T-helper 22 cell (primary cell): ENCODE results near the gene BMP7.
"Not testable (repeated sequence)": the region's sequence is repeated elsewhere in the genome, so short reads cannot be mapped to it uniquely, and the experiment has no call there.

Experiments
- DNase-seq: peaks from one replicate; pipeline ENCODE4 v3.0.0-alpha.2; 2020; ENCODE audit warnings: low read depth

BMP7 gene

GRCh38 chr20:57167292-57167655, 99.2 kb downstream of the BMP7 start:
- DNase-seq: no peak

GRCh38 chr20:57166568-57167291, 99.7 kb downstream of the BMP7 start:
- no peak for DNase-seq

GRCh38 chr20:57165427-57166004, 100.9 kb downstream of the BMP7 start:
- DNase-seq: no peak

- DNase-seq: no peak
Measured at GRCh38 chr20:57164872-57165271, 101.6 kb downstream of the BMP7 start.

GRCh38 chr20:57163041-57163440, 103.4 kb downstream of the BMP7 start:
- no peak for DNase-seq

DNA sequence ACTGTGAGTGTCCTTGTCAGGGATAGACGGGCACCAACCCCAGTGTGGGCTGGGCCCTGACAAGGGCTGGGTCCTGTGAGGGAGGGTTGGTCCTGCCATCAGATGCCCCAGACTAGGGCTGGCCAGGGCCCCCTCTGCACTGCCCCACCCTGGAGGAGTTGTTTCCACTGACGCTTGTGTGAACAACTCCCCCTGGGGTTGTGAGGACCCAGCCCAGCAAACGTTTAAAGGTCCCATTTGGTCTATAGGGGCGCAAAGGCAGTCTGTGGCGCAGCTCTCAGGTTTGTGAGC, 104.1 kb downstream of the BMP7 start:
- DNase-seq: no peak

DNA sequence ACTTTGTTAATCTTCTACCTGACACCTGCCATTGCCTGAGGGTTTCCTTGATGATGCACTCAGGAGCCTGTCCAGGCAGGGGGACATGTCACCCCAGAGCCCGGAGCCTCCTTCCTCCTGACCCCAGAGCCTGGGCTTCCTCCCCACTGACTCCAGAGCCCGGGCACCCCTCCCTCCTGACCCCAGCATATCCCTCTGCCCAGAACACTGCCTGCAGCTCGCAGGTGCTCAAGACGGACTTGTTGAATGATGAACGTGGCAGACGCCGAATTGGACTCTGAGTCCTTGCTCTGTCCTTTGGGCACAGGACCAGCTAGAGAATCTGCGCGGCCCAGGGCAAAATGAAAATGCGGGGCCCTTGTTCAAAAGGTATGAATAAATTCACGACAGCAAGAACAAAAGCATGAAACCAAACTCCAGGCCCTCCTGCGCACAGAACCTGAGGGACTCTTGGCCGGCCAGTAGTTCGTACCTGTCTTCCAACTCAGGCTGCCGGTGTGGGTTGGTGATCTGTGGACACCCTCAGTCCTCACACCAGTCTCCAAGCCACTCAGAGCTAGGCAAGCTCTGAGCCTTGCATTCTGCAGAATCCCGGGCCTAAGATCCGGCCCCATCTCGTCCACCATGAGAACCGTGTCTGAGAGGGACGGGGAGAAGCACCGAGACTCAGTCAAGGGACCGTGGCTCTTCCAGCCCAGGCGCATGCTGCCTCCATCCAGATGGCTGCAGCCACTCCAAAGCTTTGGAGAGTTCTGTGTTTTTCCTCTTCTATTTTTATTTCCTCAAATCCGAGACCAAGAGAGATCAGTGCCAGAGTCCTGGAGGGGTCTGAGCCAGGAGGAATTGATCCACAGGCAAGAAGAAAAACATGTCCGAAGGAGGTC, 104.7 kb downstream of the BMP7 start:
- no peak for DNase-seq

DNA sequence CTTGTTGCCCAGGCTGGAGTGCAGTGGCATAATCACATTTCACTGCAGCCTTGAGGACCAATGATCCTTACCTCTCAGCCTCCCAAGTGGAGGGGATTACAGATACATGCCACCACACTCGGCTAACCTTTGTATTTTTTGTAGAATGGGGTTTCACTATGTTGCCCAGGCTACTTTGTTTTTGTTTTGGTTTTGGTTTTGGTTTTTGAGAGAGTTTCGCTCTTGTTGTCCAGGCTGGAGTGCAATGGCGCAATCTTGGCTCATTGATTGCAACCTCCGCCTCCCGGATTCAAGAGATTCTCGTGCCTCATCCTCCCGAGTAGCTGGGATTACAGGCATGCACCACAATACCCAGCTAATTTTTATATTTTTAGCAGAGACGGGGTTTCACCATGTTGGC, 105.5 kb downstream of the BMP7 start:
- no peak for DNase-seq

- no peak for DNase-seq
Measured at GRCh38 chr20:57159945-57160610, 106.4 kb downstream of the BMP7 start.

DNA sequence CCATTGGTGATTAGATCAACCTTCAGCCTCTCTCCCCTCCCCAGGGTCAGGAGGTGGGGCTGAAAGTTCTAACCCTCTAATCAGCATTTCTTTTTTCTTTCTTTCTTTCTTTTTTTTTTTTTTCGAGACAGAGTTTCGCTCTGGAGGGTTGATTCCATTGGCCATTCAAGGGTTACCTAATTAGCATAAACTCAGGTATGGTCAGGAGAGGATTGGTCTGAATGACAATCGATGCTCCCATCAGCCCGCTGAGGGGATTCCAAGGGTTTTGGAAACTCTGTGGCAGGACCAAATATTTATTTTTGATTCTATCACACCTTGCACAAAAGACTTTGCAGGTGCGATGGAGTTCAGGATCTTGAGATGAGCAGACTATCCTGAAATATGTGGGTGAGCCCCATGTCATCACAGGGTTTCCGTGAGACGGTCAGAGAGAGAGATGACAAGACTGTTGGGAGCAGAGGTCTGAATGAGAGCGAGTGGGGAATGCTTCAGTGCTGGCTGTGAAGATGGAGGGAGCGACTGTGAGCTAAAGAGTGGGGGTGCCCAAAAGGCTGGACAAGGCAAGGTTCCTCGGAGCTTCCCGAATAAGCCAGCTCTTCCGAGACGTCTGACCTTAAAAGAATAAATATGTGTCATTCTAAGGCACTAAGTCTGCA, 107.1 kb downstream of the BMP7 start:
- no peak for DNase-seq

DNA sequence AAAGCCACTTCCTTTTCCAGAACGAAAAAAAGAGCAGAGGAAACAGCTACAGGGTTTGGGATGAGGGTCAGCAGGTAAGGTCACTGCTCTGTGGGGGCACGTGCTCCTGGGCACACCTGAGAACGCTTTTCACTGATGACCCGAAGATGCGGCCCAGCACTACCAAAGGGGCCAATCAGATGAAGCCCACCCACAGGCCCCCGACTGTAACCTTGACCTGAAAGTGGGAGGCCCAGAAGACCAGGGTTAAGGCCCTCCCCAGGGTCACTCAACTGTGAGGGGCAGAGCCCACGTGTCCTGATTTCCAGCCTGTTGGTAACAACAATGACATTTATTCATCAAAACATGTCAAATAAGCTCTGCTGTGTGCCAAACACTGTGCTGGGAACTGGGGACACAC, 108.0 kb downstream of the BMP7 start:
- no peak for DNase-seq

- DNase-seq: not testable (repeated sequence)
Measured at GRCh38 chr20:57157787-57158186, 108.7 kb downstream of the BMP7 start.

DNA sequence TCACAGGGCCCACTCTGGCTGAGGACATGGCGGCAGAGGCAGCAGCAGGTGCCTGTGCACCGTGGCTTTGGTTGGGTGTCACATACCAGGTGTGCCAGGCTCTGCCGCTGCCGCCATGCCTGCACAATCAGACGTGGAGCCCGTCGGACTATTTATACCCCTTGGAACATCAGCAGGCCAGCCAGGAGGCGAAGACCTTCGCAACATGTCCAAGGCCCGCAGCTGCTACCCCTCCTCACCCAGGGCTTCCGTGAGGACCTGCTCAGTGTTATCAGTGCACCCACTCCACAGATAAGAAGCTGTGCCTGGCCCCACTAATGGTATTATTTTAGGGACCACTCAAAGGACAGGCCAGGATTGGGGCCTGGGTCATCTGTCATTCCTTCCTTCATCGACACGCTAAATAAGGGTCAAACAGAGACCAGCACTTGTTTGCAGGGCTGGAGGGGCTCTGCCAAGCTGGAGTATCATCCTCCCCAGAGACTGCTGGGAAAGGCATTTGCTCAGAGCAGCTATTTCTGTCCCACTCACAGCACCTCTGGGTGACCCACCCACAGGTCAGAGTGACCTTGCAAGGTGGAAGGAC, 109.2 kb downstream of the BMP7 start:
- DNase-seq: no peak

DNA sequence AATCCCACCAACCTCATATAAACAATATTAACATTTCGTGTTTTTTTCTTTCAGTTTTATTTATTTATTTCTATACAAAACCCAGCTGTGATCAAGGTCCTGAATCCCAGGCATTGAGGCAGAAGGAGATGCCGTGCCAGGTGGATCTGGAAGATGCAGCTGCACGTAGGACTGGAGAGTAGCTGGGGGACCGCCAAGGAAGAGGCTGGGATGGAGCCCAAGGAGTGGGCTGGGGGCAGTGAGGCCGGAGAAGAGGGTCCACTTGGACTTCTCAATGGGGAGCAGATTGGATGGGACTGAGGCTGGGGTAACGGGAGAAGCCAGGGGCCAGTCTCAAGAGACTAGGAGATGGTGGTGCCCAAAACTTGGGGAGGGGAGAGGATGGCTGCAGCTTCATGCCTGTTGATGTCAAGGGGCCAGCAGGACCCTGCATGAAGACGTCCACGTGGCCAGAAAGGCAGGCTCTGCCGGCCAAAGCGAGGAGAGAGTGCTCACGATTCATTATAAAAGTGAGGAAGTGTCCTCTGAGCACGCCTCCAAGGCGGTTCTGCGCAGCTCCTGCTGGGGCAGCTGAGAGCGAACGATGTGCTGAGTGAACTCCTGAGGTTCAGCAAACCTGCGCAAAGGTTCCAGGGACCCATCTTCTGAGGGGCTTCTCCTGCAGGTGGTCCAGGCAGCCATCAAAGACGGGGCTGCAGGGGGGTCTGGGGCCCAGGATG, 110.3 kb downstream of the BMP7 start:
- no peak for DNase-seq

DNA sequence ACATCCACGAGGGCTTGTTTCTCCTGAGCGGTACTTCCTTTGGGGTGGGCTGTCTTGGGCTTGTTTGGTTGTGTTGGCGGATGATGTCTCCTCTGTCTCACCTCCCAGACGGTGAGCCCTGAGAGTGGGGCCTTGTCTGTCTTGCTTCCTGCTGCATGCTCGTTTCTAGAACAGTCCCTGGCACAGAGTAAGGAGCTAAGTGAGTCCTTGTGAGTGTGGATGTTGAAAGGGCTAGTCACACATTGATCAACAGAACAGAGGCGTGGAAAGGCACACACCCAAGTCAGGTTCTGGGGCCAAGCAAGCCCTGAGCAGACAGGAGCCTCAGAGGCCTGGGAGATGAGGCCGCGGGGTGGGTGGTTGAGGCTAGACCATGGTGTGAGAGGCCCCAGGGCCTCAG, 111.0 kb downstream of the BMP7 start:
- DNase-seq: no peak

DNA sequence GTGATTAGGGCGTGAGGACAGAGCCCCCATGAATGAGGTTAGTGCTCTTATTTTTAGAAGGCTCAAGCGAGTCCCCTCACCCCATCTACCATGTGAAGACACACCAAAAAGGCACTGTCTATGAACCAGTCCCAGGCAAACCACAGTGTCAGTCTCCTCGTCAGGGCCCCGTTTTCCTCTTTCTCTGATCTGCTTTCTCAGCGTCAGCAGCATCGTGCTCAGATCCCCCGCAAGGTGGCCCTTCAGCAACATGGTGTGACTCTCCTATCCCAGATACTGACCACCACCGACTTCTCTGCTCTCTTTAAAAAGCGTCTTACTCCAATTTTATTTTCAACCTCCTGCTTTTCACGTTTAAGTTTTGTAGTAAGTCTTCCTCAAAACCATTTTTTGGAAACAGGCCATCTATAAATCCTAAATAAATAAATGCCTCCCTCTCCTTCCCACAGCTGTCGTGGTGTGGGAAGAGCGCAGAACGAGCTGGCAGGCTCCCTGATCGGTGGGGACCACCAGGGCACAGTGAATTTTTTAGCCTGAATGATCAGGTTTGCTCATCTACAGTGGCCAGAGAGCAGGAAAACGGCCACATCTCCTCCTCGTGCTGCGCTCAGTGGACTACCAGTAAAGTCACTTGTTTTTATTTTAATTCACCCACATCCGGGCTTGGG, 113.1 kb downstream of the BMP7 start:
- DNase-seq: no peak

DNA sequence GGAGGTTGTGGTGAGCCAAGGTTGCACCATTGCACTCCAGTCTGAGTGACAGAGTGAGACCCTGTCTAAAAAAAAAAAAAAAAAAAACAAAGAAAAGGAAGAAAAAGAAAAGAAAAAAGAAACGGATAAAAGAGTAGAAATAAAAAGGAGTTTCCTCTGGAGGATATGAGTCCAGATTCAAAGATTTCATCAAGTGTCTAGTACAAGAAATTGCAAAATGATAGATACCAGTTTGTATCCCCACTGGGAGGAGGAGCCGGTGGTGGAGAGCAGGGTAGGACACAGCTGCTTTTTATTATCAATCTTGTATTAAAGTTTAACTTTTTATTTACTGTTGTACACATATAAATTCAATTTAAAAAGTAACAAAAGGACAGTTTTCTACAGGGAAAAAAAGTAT, 113.9 kb downstream of the BMP7 start:
- no peak for DNase-seq

DNA sequence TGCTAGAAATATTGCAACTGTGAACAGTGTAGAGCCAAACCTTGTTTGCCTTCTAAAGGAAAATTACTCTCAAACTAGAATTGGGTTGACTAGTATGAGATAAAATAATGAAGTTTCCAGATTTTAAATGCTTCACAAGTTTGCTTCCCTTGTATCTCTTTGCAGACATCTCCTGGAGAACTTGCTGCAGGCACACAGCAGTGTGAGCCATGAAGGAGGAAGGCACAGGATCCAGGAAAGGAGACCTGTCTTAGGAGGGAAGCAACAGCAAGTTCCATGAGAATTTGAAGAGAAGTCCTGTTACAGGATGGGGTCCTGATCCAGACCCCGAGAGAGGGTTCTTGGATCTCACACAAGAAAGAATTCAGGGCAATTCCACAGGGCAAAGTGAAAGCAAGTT, 115.9 kb downstream of the BMP7 start:
- DNase-seq: no peak

DNA sequence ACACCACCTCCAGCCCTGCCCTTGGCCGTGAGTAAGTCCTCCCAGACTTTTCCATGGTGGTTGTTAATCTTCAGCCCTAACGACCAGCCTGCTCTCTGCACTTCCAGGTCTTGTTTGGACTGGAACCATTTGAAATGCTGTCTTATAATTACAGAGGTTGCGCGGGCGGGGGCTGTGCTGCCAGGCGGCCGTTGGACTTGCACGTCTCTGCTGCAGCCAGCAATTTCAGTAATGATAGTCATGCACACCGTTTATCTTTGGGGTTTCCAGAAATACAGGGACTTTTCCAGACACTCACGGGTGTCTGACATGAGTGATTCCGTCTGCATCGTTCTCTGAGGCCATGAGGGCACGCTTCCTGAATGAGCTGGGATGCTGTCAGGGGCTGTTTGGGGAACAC, 118.2 kb downstream of the BMP7 start:
- DNase-seq: no peak

GRCh38 chr20:57147185-57147584, 119.3 kb downstream of the BMP7 start:
- no peak for DNase-seq

- no peak for DNase-seq
Measured at GRCh38 chr20:57146155-57146554, 120.3 kb downstream of the BMP7 start.
